Stimulated activated CD4-positive, alpha-beta T cell treated with anti-CD3 and anti-CD28 coated beads, Interleukin-4, amount 100 ng/mL, for 24 hours (primary cell): ENCODE results near the gene GRIN2C.
"Not testable (repeated sequence)": the region's sequence is repeated elsewhere in the genome, so short reads cannot be mapped to it uniquely, and the experiment has no call there.

Experiments
- DNase-seq: peaks from one replicate; pipeline ENCODE4 v3.0.0-alpha.2; 2020

GRIN2C gene

GRCh38 chr17:74878658-74879057 lies 19.0 kb upstream of the GRIN2C start:
- DNase-seq = no peak

- no peak for DNase-seq
These were observed 18.2 kb upstream of the GRIN2C start for GRCh38 chr17:74877592-74878548.

- DNase-seq = no peak
These were observed 16.4 kb upstream of the GRIN2C start for GRCh38 chr17:74875977-74876593.

DNA sequence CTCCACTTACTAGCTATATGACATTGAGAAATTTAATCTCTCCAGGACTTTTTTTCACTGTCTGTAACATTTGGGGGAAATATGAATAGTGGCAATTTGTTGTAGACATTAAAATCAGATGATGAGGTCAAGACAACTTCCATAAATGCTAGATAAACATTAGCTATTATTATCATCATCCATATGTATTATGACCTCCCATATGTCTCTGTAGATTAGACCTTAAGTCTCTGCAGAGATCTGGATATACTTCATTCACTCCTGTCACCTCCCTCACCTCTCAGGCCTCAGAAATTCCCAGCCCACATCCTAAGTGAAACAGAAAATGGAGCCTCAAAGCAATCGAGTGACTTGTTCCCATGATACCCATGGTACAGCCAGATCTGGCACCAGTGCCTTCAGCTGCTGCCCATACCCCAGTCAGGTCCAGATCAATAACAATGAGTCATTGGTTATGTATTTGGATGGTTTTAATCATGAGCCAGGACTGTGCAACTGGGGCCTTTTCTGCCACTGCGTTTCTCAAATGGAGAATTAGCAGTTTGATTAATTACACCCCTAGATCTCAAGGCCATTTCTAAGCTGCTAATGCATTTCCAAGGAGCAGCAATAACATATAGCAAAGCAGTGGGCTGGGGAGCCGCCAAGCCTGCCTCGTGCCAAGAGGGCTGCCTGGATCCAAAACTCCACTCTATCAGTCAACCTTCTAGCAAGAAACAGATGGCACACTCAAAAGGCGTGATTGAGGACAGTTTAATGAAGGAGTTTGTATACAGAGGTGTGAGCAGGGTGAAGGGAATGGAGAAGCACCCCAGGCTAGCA lies 15.7 kb upstream of the GRIN2C start:
- no peak for DNase-seq

GRCh38 chr17:74874615-74875037 lies 14.9 kb upstream of the GRIN2C start:
- DNase-seq = no peak

GRCh38 chr17:74873874-74874614 lies 14.4 kb upstream of the GRIN2C start:
- DNase-seq = no peak

- peak; percentile 99 for DNase-seq
These were observed 13.6 kb upstream of the GRIN2C start for GRCh38 chr17:74873037-74873873.

DNA sequence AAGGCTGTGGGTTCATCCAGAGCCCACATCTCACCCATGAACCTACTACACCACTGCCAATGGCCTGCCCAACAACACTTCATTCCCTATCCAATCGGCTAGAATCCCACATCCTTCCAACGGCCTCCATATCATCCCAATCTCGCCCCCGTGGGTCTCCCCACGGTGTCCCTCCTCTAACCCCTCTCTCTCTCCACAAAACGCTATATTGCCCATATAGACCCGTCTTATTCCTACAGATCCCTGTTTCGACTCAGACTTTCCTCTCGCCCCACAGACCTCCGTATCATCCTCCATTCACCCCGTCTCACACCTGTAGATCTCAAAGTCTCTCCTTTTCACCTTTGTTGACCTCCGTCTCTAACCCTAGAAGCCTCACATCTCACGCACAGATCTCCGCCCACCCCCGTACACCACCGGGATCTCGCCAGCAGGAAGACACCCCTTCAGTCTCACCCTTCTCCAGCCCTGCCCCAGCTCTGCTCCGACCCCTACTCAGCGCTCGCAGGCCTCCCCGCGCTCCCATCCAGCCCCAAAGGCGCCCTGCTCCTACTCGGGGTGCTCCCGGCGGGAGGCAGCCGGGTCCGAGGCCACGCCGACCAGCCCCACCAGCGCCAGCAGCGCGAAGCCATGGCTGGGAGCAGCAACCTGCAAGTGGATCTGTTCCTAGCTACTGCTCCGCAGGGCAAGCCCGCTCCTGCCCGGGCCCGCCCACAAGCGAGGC lies 12.8 kb upstream of the GRIN2C start, which contains the start of gene FDXR:
TSS of gene FDXR (minus strand) at position 682 of the 724 bp plus-strand sequence. CDS start at position 632, 50 bp downstream.
- DNase-seq = no peak

DNA sequence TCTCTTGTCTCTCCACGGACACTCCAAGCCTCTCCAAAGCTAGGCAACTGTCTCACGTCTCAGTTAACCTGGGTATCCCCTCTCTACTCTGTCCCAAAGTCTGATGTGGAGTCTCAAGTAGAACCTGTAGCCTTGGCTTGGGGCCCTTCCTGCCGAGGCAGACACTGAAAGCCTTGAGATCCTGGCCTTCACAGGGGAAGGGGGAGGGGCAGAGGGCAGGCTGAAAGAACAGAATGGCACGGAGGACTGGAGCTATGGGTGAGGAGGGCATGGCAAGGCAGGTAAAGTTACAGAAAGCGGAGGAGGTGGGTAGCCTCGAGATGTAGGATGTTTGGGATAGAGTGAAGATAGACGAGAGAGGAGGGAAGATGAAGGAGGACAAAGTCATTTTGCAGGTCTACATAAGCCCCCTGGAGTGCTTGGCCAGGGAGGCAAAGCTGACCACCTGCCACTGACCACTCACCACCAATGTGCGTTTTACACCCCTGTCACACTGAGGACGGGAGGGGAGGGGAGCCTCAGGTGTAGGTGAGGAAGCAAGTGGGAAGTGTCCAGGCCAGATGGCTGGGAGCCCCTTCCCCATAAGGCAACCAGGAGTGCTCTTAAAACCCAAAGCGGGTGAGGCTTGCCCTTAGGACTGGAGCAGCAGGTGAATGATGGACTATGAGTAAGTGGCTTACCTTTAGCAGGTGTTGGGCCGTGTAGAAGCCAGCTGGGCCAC lies 11.8 kb upstream of the GRIN2C start:
- no peak for DNase-seq

- DNase-seq = no peak
These were observed 10.8 kb upstream of the GRIN2C start for GRCh38 chr17:74870512-74870911.

GRCh38 chr17:74870028-74870427 lies 10.3 kb upstream of the GRIN2C start:
- not testable (repeated sequence) for DNase-seq

- no peak for DNase-seq
These were observed 9.2 kb upstream of the GRIN2C start for GRCh38 chr17:74868908-74869255.

- no peak for DNase-seq
These were observed 8.7 kb upstream of the GRIN2C start for GRCh38 chr17:74868251-74868907.

GRCh38 chr17:74866198-74866835 lies 6.6 kb upstream of the GRIN2C start:
- no peak for DNase-seq

DNA sequence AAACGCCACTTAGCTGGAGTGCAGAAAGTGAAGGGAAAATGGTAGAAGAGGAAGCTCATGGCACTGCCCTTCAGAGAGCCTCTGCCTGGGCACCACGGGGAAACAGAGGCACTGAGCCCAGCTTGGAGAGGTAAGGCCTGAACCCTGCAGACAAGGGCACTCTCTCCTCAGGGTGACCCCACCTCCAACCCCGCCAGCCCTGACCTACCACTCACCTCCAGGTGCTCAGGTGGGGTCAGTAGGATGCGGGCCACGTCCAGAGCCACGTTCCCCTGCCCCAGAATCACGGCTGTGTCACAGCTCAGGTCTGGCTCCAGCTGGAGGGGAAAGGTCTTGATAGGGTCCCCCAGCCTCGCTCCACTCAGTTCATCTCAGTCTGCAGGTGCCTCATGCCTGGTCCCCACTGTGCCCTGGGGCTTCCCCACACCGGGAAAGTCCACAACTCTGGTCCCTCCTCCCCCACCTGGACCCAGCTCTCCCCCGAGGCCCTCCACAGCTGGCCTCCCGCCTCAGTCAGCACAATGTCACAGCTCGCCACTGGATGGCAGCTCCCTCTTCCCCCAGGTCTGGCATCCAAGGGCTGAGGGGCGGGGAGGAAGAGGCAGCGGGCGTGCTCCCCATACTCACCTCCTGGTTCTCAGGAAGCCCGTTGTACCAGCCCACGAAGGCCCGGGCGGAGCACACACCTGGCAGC lies 6.0 kb upstream of the GRIN2C start:
- no peak for DNase-seq

- DNase-seq = peak; percentile 75
These were observed 5.2 kb upstream of the GRIN2C start for GRCh38 chr17:74864866-74865395.

- no peak for DNase-seq
These were observed 4.7 kb upstream of the GRIN2C start for GRCh38 chr17:74864297-74864865.
